ENCODE measurements around the gene PKIB. TPM values are rescaled to one million over a fixed set of nuclear protein-coding genes. Genes with fewer than 3 reads are reported as not detected.

The PKIB gene
- total RNA-seq, 1 donor from 2014 or later: 48.5 TPM

DNA sequence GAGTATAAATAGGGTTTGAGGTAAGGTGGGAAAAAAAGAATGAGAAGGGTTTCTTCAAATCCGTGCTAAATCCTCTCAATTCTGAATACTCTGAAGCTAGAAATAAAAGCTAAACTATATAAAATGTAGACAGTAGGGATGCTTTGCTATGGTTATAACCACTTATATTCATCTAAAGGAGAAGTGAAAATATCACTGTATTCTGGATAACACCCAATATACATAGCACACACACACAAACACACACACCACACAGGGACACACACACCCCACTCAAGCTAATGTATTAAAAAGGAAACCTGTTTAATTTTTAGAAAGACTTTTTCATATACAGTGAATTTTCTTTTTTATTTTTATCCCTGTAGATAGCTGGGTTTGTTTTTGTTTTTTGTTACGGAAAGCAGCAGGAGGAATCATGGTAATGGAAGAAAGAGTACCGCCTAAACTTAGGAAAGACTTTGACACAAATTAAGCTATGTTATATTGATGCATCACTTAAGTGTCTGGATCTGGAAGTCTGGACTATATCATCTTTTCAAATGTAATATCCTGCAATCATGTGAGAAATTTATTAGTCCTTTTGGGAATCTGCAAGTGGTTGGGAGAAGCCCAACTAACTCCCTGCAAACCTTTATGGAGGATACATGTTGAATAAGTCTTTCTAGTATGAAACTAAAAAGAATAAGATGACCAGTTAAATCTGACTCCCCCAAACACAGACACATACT is 100.9 kb downstream of the PKIB start:
- TF ChIP-seq CTCF (conservative IDR thresholded peaks at IDR 0.05; ENCODE audit: low read depth, low read length): no peak
- no peak for DNase-seq (ENCODE audit: low read depth)

GRCh38 chr6:122712093-122712447 is 101.9 kb downstream of the PKIB start:
- TF ChIP-seq CTCF (conservative IDR thresholded peaks at IDR 0.05; ENCODE audit: low read depth, low read length): no peak
- no peak overlapping the region for H3K4me3 ChIP-seq (ENCODE audit: low read depth, low read length)
- DNase-seq (ENCODE audit: low read depth): no peak

More for the DNA sequence above, 100.9 kb downstream of the PKIB start:
- H3K4me3 ChIP-seq (ENCODE audit: low read depth, low read length): no peak overlapping the region

DNA sequence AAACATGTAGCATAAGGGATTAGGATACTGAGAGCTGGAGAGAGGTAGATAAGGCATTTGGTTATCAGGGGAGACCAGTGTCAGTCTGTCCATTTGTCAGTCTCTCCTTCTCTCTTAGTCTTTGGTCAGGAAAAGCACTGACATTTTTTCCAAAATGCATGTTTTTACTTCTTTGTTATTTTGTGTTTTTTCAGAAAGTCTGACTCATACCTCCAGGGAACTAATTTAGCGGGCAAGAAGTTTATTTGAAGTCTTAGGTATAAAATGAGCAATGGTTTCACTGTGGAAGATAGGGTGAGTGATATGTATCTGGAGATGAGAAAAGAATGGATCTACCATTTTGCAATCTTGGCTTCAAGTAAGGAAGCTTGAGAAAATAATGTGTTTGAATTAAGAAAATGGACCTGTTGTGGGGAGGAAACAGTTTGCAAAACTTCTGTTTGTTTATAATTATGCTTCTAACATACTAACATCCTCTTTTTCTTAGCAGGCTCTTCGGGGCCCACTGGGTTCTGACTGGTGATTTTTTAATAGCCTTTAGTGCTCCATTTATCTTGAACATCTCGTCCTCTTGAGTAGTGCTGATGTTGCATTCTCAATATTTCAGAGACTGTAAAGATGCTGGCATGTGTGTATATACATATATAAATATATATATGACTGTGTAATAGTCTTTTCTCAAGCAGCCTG is 102.4 kb downstream of the PKIB start:
- no peak for TF ChIP-seq CTCF (conservative IDR thresholded peaks at IDR 0.05; ENCODE audit: low read depth, low read length)
- H3K4me3 ChIP-seq (ENCODE audit: low read depth, low read length): no peak overlapping the region
- DNase-seq (ENCODE audit: low read depth): no peak

DNA sequence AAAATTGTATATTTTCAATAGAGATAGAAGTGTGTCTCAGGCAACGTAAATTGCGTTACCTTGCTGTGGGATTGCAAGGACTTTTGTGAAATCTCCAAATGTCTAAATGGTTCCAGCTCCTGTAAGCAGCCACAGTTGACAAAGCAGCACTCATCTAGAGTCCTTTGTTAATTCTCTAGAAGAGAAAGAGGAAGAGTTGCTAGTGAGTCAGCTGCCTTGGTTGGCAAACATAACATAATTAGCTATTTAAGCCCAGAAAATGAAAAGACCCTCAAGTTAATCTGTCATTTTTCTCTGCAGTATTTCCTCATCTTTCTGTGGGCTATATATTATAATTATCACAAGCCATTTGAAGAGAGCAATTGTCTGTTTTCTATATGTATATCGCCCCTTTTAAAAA is 102.9 kb downstream of the PKIB start:
- no peak overlapping the region for H3K4me3 ChIP-seq (ENCODE audit: low read depth, low read length)
- no peak for TF ChIP-seq CTCF (conservative IDR thresholded peaks at IDR 0.05; ENCODE audit: low read depth, low read length)
- no peak for DNase-seq (ENCODE audit: low read depth)

GRCh38 chr6:122714059-122714458 is 103.9 kb downstream of the PKIB start:
- TF ChIP-seq CTCF (conservative IDR thresholded peaks at IDR 0.05; ENCODE audit: low read depth, low read length): no peak
- no peak for DNase-seq (ENCODE audit: low read depth)
- H3K4me3 ChIP-seq (ENCODE audit: low read depth, low read length): no peak overlapping the region

- DNase-seq (ENCODE audit: low read depth): no peak
- TF ChIP-seq CTCF (conservative IDR thresholded peaks at IDR 0.05; ENCODE audit: low read depth, low read length): no peak
- no peak overlapping the region for H3K4me3 ChIP-seq (ENCODE audit: low read depth, low read length)
Measured at GRCh38 chr6:122715725-122716124, 105.5 kb downstream of the PKIB start.

GRCh38 chr6:122717350-122717749 is 107.1 kb downstream of the PKIB start:
- no peak overlapping the region for H3K4me3 ChIP-seq (ENCODE audit: low read depth, low read length)
- TF ChIP-seq CTCF (conservative IDR thresholded peaks at IDR 0.05; ENCODE audit: low read depth, low read length): no peak

More at GRCh38 chr6:122717350-122717749, 107.1 kb downstream of the PKIB start:
- DNase-seq (ENCODE audit: low read depth): no peak
